ENCODE data around the gene KAT2B.
A peak's percentile ranks its signal among the peaks of the same experiment; 100 is the strongest.

The KAT2B gene

GRCh38 chr3:20035019-20035418 is 5.2 kb upstream of the KAT2B start:
- no peak overlapping the region for H3K4me3 ChIP-seq (ENCODE audit: low read depth, low read length)
- DNase-seq (ENCODE audit: low read depth), result no peak
- TF ChIP-seq, protein P1, sequence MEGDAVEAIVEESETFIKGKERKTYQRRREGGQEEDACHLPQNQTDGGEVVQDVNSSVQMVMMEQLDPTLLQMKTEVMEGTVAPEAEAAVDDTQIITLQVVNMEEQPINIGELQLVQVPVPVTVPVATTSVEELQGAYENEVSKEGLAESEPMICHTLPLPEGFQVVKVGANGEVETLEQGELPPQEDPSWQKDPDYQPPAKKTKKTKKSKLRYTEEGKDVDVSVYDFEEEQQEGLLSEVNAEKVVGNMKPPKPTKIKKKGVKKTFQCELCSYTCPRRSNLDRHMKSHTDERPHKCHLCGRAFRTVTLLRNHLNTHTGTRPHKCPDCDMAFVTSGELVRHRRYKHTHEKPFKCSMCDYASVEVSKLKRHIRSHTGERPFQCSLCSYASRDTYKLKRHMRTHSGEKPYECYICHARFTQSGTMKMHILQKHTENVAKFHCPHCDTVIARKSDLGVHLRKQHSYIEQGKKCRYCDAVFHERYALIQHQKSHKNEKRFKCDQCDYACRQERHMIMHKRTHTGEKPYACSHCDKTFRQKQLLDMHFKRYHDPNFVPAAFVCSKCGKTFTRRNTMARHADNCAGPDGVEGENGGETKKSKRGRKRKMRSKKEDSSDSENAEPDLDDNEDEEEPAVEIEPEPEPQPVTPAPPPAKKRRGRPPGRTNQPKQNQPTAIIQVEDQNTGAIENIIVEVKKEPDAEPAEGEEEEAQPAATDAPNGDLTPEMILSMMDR (IDR thresholded peaks at IDR 0.05; ENCODE audit: insufficient read depth, low read depth, low read length, missing control alignments), result no peak

- H3K4me3 ChIP-seq (ENCODE audit: low read depth, low read length), result no peak overlapping the region
- TF ChIP-seq, protein P1 (IDR thresholded peaks at IDR 0.05; ENCODE audit: insufficient read depth, low read depth, low read length, missing control alignments), result no peak
- DNase-seq (ENCODE audit: low read depth), result no peak
Measured at GRCh38 chr3:20037255-20037996, 2.8 kb upstream of the KAT2B start.

GRCh38 chr3:20038699-20039465 is 1.4 kb upstream of the KAT2B start:
- H3K4me3 ChIP-seq (ENCODE audit: low read depth, low read length), result peak overlapping the region; percentile 92
- TF ChIP-seq, protein P1 (IDR thresholded peaks at IDR 0.05; ENCODE audit: insufficient read depth, low read depth, low read length, missing control alignments), result no peak
- DNase-seq (ENCODE audit: low read depth), result peak; percentile 38

- H3K4me3 ChIP-seq (ENCODE audit: low read depth, low read length), result peak overlapping the region; percentile 92
- DNase-seq (ENCODE audit: low read depth), result no peak
- TF ChIP-seq, protein P1 (IDR thresholded peaks at IDR 0.05; ENCODE audit: insufficient read depth, low read depth, low read length, missing control alignments), result no peak
Measured at GRCh38 chr3:20039466-20039764, 831 bp upstream of the KAT2B start.

DNA sequence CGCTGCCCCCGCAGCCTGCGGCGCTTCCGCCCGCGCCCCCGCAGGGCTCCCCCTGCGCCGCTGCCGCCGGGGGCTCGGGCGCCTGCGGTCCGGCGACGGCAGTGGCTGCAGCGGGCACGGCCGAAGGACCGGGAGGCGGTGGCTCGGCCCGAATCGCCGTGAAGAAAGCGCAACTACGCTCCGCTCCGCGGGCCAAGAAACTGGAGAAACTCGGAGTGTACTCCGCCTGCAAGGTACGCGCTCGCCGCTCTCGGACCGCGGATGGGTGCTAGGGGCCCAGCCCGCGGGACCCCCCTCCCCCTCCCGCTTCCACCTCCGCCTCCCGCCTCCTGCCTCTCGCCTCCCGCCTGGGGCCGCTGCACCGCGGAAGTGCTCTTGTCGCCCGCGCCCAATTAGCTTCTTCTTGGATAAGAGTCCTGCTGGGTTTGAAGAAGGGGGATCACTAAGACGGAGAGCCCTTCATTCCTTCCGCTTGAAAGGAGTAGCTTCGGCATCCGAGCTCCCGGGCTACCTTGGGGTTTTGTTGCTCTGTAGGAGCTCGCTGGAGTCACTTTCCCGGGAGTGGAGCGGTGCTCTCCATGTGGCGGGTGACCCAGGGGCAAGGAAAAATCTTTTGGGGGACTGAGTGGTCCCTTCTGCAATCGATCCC is 426 bp downstream of the KAT2B start:
- TF ChIP-seq, protein P1 (IDR thresholded peaks at IDR 0.05; ENCODE audit: insufficient read depth, low read depth, low read length, missing control alignments), result peak; percentile 20
- peak overlapping the region; percentile 94 for H3K4me3 ChIP-seq (ENCODE audit: low read depth, low read length)
- peak; percentile 85 for DNase-seq (ENCODE audit: low read depth)

GRCh38 chr3:20041197-20041780 is 1.0 kb downstream of the KAT2B start:
- peak overlapping the region; percentile 94 for H3K4me3 ChIP-seq (ENCODE audit: low read depth, low read length)
- DNase-seq (ENCODE audit: low read depth), result peak; percentile 77
- TF ChIP-seq, protein P1 (IDR thresholded peaks at IDR 0.05; ENCODE audit: insufficient read depth, low read depth, low read length, missing control alignments), result no peak
